ENCODE measurements around the gene SUGCT.

Gene SUGCT

GRCh38 chr7:40749877-40750276 is 615.1 kb downstream of the SUGCT start:
- no peak overlapping the region for H3K4me3 ChIP-seq (ENCODE audit: low read length)
- no peak overlapping the region for H3K9ac ChIP-seq (ENCODE audit: low read length)
- H3K79me2 ChIP-seq (ENCODE audit: low read length): no peaks in the 10 kb centered on the region
- no peak overlapping the region for H3K27ac ChIP-seq (ENCODE audit: low read length)
- no peaks in the 10 kb centered on the region for H3K9me3 ChIP-seq (ENCODE audit: insufficient read depth, low read length)
- no peak overlapping the region for H3K4me2 ChIP-seq (ENCODE audit: low read length)
- TF ChIP-seq CTCF (IDR thresholded peaks at IDR 0.05; ENCODE audit: low read depth, low read length) (no peak), EZH2phosphoT487 (IDR thresholded peaks at IDR 0.05; ENCODE audit: low read depth) (no peak)
- H3K4me1 ChIP-seq (ENCODE audit: low read length): no peaks in the 10 kb centered on the region; the same call in 1 of the 2 replicates
- no peaks in the 10 kb centered on the region for H4K20me1 ChIP-seq (ENCODE audit: insufficient read depth, low read length)
- H3K27me3 ChIP-seq (ENCODE audit: low read depth, low read length): no peaks in the 10 kb centered on the region
- no peak overlapping the region for H2AFZ ChIP-seq (ENCODE audit: low read depth, low read length)
- no peaks in the 10 kb centered on the region for H3K36me3 ChIP-seq (replicated peaks; ENCODE audit: low read depth, low read length)

- no peaks in the 10 kb centered on the region for H3K36me3 ChIP-seq (replicated peaks; ENCODE audit: low read depth, low read length)
- no peak overlapping the region for H3K27ac ChIP-seq (ENCODE audit: low read length)
- no peaks in the 10 kb centered on the region for H3K9me3 ChIP-seq (ENCODE audit: insufficient read depth, low read length)
- H3K27me3 ChIP-seq (ENCODE audit: low read depth, low read length): no peaks in the 10 kb centered on the region
- H3K4me2 ChIP-seq (ENCODE audit: low read length): no peak overlapping the region
- no peaks in the 10 kb centered on the region for H4K20me1 ChIP-seq (ENCODE audit: insufficient read depth, low read length)
- no peaks in the 10 kb centered on the region for H3K79me2 ChIP-seq (ENCODE audit: low read length)
- H3K4me3 ChIP-seq (ENCODE audit: low read length): no peak overlapping the region
- H3K9ac ChIP-seq (ENCODE audit: low read length): no peak overlapping the region
- no peaks in the 10 kb centered on the region; the same call in 1 of the 2 replicates for H3K4me1 ChIP-seq (ENCODE audit: low read length)
- TF ChIP-seq CTCF (IDR thresholded peaks at IDR 0.05; ENCODE audit: low read depth, low read length): no peak
- TF ChIP-seq EZH2phosphoT487 (IDR thresholded peaks at IDR 0.05; ENCODE audit: low read depth): no peak
- H2AFZ ChIP-seq (ENCODE audit: low read depth, low read length): no peak overlapping the region
Observed at GRCh38 chr7:40753455-40753854, 618.6 kb downstream of the SUGCT start.

GRCh38 chr7:40755438-40755837 is 620.6 kb downstream of the SUGCT start:
- Histone ChIP-seq H3K36me3 (replicated peaks; ENCODE audit: low read depth, low read length) (no peaks in the 10 kb centered on the region), H3K27ac (ENCODE audit: low read length) (no peak overlapping the region), H3K79me2 (ENCODE audit: low read length) (no peaks in the 10 kb centered on the region), H3K27me3 (ENCODE audit: low read depth, low read length) (no peaks in the 10 kb centered on the region), H3K9me3 (ENCODE audit: insufficient read depth, low read length) (no peaks in the 10 kb centered on the region), H3K4me1 (ENCODE audit: low read length) (no peaks in the 10 kb centered on the region; the same call in 1 of the 2 replicates), H3K9ac (ENCODE audit: low read length) (no peak overlapping the region), H3K4me3 (ENCODE audit: low read length) (no peak overlapping the region), H4K20me1 (ENCODE audit: insufficient read depth, low read length) (no peaks in the 10 kb centered on the region), H2AFZ (ENCODE audit: low read depth, low read length) (no peak overlapping the region), H3K4me2 (ENCODE audit: low read length) (no peak overlapping the region)
- TF ChIP-seq CTCF (IDR thresholded peaks at IDR 0.05; ENCODE audit: low read depth, low read length) (no peak), EZH2phosphoT487 (IDR thresholded peaks at IDR 0.05; ENCODE audit: low read depth) (no peak)

- H3K79me2 ChIP-seq (ENCODE audit: low read length): no peaks in the 10 kb centered on the region
- H4K20me1 ChIP-seq (ENCODE audit: insufficient read depth, low read length): no peaks in the 10 kb centered on the region
- H3K27ac ChIP-seq (ENCODE audit: low read length): no peak overlapping the region
- no peaks in the 10 kb centered on the region for H3K36me3 ChIP-seq (replicated peaks; ENCODE audit: low read depth, low read length)
- TF ChIP-seq EZH2phosphoT487 (IDR thresholded peaks at IDR 0.05; ENCODE audit: low read depth) (no peak), CTCF (IDR thresholded peaks at IDR 0.05; ENCODE audit: low read depth, low read length) (no peak)
- H3K27me3 ChIP-seq (ENCODE audit: low read depth, low read length): no peaks in the 10 kb centered on the region
- no peaks in the 10 kb centered on the region for H3K9me3 ChIP-seq (ENCODE audit: insufficient read depth, low read length)
- H3K4me2 ChIP-seq (ENCODE audit: low read length): no peak overlapping the region
- no peaks in the 10 kb centered on the region; the same call in 1 of the 2 replicates for H3K4me1 ChIP-seq (ENCODE audit: low read length)
- H3K9ac ChIP-seq (ENCODE audit: low read length): no peak overlapping the region
- H2AFZ ChIP-seq (ENCODE audit: low read depth, low read length): no peak overlapping the region
- no peak overlapping the region for H3K4me3 ChIP-seq (ENCODE audit: low read length)
Observed at GRCh38 chr7:40757109-40757508, 622.3 kb downstream of the SUGCT start.
